PC-3 (cell line): ENCODE measurements around the gene TSHZ2. TPM values are rescaled to one million over a fixed set of nuclear protein-coding genes. Genes with fewer than 3 reads are reported as not detected.

Source experiments
- ATAC-seq: fragments of 200-7000 bp; cut with Tn5 transposase; 2 replicates; pipeline ENCODE4 v1.9.1; 2020; ENCODE audit warnings: mild to moderate bottlenecking, moderate library complexity
- Bru-seq: library from RNA; stranded (reverse); fragments of 400-500 nt; gene quantifications from one replicate; lab custom pipeline; 2021; lab: Mats Ljungman, UMichigan
- BruChase-seq, 2 experiments: library from RNA; stranded (reverse); fragments of 400-500 nt; gene quantifications; one replicate each; lab custom pipeline; 2021; lab: Mats Ljungman, UMichigan
- BruUV-seq: library from RNA; stranded (reverse); fragments of 400-500 nt; replicated peaks from 2 replicates; lab custom pipeline; 2021; lab: Mats Ljungman, UMichigan
- CTCF ChIA-PET: fragments of 300-600 bp; sonication (Branson Sonifier 250); formaldehyde crosslinking; loops from one replicate; lab custom pipeline; 2022; ENCODE audit warnings: antibody characterized with exemption; lab: Charles Lee
- POLR2A ChIA-PET: fragments of 300-600 bp; sonication (Branson Sonifier 250); formaldehyde crosslinking; loops from one replicate; lab custom pipeline; 2022; ENCODE audit warnings: antibody characterized with exemption; ENCODE audit not compliant: unreplicated experiment; lab: Charles Lee
- DNase-seq: peaks from one replicate; pipeline ENCODE4 v3.0.0-alpha.2; 2015
- H2AFZ ChIP-seq: fragments of 300-600 bp; sonication (generic); 2 replicates; pipeline ENCODE4 v1.6.0; 2016; ENCODE audit warnings: antibody characterized with exemption, low read length
- H3F3A ChIP-seq: fragments of 300-600 bp; sonication (generic); one replicate; pipeline ENCODE4 v1.6.0; 2017; ENCODE audit warnings: antibody characterized with exemption, low read length, control low read depth, mild to moderate bottlenecking; ENCODE audit not compliant: unreplicated experiment
- H3K27ac ChIP-seq: fragments of 300-600 bp; sonication (generic); 2 replicates; pipeline ENCODE4 v1.5.1; 2016; ENCODE audit warnings: mild to moderate bottlenecking, low read length
- H3K27me3 ChIP-seq: fragments of 300-600 bp; sonication (generic); 2 replicates; pipeline ENCODE4 v1.6.1; 2016; ENCODE audit warnings: low read length, mixed read lengths
- H3K36me3 ChIP-seq: fragments of 300-600 bp; sonication (generic); 2 replicates; pipeline ENCODE4 v1.6.1; 2016; ENCODE audit warnings: low read depth, mixed run types, low read length, mixed read lengths
- H3K4me1 ChIP-seq: fragments of 300-600 bp; sonication (generic); 2 replicates; pipeline ENCODE4 v1.5.1; 2016; ENCODE audit warnings: low read length; ENCODE audit not compliant: insufficient read depth
- H3K4me2 ChIP-seq: fragments of 300-600 bp; sonication (generic); 2 replicates; pipeline ENCODE4 v1.6.0; 2016; ENCODE audit warnings: low read length
- H3K4me3 ChIP-seq: fragments of 300-600 bp; sonication (generic); 2 replicates; pipeline ENCODE4 v1.5.1; 2016; ENCODE audit warnings: mild to moderate bottlenecking, low read length, mixed read lengths
- H3K79me2 ChIP-seq: fragments of 300-600 bp; sonication (generic); 2 replicates; pipeline ENCODE4 v1.6.1; 2017; ENCODE audit warnings: low read length, mixed read lengths
- H3K9ac ChIP-seq: fragments of 300-600 bp; sonication (generic); 2 replicates; pipeline ENCODE4 v1.6.0; 2016; ENCODE audit warnings: mild to moderate bottlenecking, low read length
- H3K9me2 ChIP-seq: fragments of 300-600 bp; sonication (generic); replicated peaks from 2 replicates; pipeline ENCODE4 v1.6.1; 2016; ENCODE audit warnings: mixed run types, low read length, mixed read lengths
- H3K9me3 ChIP-seq: fragments of 300-600 bp; sonication (generic); 2 replicates; pipeline ENCODE4 v1.6.1; 2016; ENCODE audit warnings: low read length, mixed read lengths
- H4K20me1 ChIP-seq: fragments of 300-600 bp; sonication (generic); 2 replicates; pipeline ENCODE4 v1.6.1; 2016; ENCODE audit warnings: low read length, mixed read lengths
- CTCF ChIP-seq: fragments of 300-600 bp; sonication (generic); conservative IDR thresholded peaks from 2 replicates; pipeline ENCODE4 v1.5.1; 2017; ENCODE audit warnings: antibody characterized with exemption, low read depth, mild to moderate bottlenecking, low read length
- EZH2 ChIP-seq: fragments of 300-600 bp; sonication (generic); IDR thresholded peaks from one replicate; pipeline ENCODE4 v1.6.1; 2017; ENCODE audit warnings: antibody characterized with exemption, mild to moderate bottlenecking, low read length; ENCODE audit not compliant: unreplicated experiment
- EZH2phosphoT487 ChIP-seq: fragments of 300-600 bp; sonication (generic); IDR thresholded peaks from 2 replicates; pipeline ENCODE4 v1.6.1; 2018; ENCODE audit warnings: mild to moderate bottlenecking, antibody characterized with exemption, low read length, borderline replicate concordance
- intact Hi-C: fragments of 100-400 bp; cut with micrococcal nuclease; formaldehyde crosslinking; loops from 2 replicates; pipeline ENCODE4 v1.9.0; 2023
- long read RNA-seq: library from polyadenylated mRNA; unstranded; transcript quantifications from one replicate; pipeline ENCODE4 v2.0.0, GENCODE V29; 2021; ENCODE audit not compliant: unreplicated experiment
- total RNA-seq: library from RNA; depleted of rRNA; stranded (reverse); fragments of >200 nt; gene quantifications from 2 replicates; pipeline ENCODE4 v1.2.3, GENCODE V29; 2014; rRNA removed

Gene TSHZ2
- not detected in 2 replicates for total RNA-seq
- Bru-seq, nascent RNA: percentile 0 among the genes with signal in this experiment
- BruChase-seq, experiment 1, labeled RNA remaining after a 6-hour chase: percentile 1 among the genes with signal in this experiment
- percentile 2 among the genes with signal in this experiment for BruChase-seq, experiment 2, labeled RNA remaining after a 2-hour chase
- long read RNA-seq, transcript TSHZ2-205 (1 exons, 670 nt): major isoform, 5 of 26 reads
- long read RNA-seq, partial matches to known transcripts: 0 of 26 reads
- long read RNA-seq, other reads (novel, unspliced or antisense): 21 of 26 reads

GRCh38 chr20:52972190-52972937, at the start of gene TSHZ2:
Gene TSHZ2 (plus strand): TSS chr20:52972358. CDS start chr20:52973294, 936 bp downstream.
- Histone ChIP-seq H2AFZ (peak within 1 kb of the TSS; percentile 11; the same call in 1 of the 2 replicates), H3K9ac (no peak within 1 kb of the TSS), H3K4me3 (peak within 1 kb of the TSS; percentile 22; the same call in 1 of the 2 replicates), H3K4me1 (no peaks in the 10 kb centered on the region), H3K9me2 (no peaks in the 10 kb centered on the region), H3K36me3 (no peaks in the 10 kb centered on the region), H3K79me2 (no peaks in the 10 kb centered on the region), H3F3A (no peaks in the 10 kb centered on the region), H3K27me3 (peaks cover 50% of the 10 kb centered on the region), H4K20me1 (no peaks in the 10 kb centered on the region), H3K9me3 (no peaks in the 10 kb centered on the region), H3K4me2 (peak within 1 kb of the TSS; percentile 45), H3K27ac (no peak within 1 kb of the TSS)
- intact Hi-C loops: no loop called here
- DNase-seq (no peak), ATAC-seq (no peak)
- no peak for TF ChIP-seq EZH2phosphoT487
- no peak for TF ChIP-seq EZH2
- no peak for TF ChIP-seq CTCF
- ChIA-PET CTCF (no interaction called here), POLR2A (no interaction called here)
- no TSS peak for BruUV-seq

DNA sequence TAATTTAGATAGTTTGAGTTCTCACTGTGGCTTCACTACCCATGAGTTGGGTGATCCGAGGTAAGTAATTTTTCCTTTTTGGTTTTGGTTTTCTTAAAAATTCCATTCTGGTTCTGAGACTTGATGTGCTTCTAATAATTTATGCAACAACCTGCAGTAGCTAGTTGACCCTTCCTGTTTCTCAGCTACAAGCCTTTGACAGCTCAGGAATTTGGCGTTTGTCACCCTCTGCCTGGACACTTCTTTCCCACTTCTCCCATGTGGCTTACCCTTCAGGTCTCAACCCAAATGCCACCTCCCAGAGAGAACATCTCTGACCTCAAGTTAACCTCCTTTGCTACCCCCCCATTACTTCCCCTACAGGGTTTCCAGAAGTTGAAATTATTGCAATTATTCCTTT, 49.7 kb upstream of the TSHZ2 start:
- POLR2A ChIA-PET: no interaction called here
- no peaks in the 10 kb centered on the region for H3F3A ChIP-seq
- H3K79me2 ChIP-seq: no peaks in the 10 kb centered on the region
- no peak overlapping the region for H2AFZ ChIP-seq
- H3K4me1 ChIP-seq: no peaks in the 10 kb centered on the region
- no peak overlapping the region for H3K27ac ChIP-seq
- no peaks in the 10 kb centered on the region for H3K36me3 ChIP-seq
- no peak overlapping the region for H3K4me2 ChIP-seq
- CTCF ChIA-PET: no interaction called here
- H3K27me3 ChIP-seq: no peaks in the 10 kb centered on the region
- no peaks in the 10 kb centered on the region for H4K20me1 ChIP-seq
- H3K4me3 ChIP-seq: no peak overlapping the region
- no TSS peak for BruUV-seq
- no peaks in the 10 kb centered on the region for H3K9me2 ChIP-seq
- peaks cover 6% of the 10 kb centered on the region for H3K9me3 ChIP-seq
- ATAC-seq: no peak
- DNase-seq: no peak
- no peak for TF ChIP-seq EZH2
- TF ChIP-seq CTCF: no peak
- TF ChIP-seq EZH2phosphoT487: no peak
- intact Hi-C loops: no loop called here
- H3K9ac ChIP-seq: no peak overlapping the region
